Kidney glomerular epithelial cell (primary cell): ENCODE results near the gene FOCAD.
"Not testable (repeated sequence)": the region's sequence is repeated elsewhere in the genome, so short reads cannot be mapped to it uniquely, and the experiment has no call there.

Experiments used
- DNase-seq: peaks from one replicate; lab custom pipeline; 2025; lab: John Stamatoyannopoulos, UW

The FOCAD gene

DNA sequence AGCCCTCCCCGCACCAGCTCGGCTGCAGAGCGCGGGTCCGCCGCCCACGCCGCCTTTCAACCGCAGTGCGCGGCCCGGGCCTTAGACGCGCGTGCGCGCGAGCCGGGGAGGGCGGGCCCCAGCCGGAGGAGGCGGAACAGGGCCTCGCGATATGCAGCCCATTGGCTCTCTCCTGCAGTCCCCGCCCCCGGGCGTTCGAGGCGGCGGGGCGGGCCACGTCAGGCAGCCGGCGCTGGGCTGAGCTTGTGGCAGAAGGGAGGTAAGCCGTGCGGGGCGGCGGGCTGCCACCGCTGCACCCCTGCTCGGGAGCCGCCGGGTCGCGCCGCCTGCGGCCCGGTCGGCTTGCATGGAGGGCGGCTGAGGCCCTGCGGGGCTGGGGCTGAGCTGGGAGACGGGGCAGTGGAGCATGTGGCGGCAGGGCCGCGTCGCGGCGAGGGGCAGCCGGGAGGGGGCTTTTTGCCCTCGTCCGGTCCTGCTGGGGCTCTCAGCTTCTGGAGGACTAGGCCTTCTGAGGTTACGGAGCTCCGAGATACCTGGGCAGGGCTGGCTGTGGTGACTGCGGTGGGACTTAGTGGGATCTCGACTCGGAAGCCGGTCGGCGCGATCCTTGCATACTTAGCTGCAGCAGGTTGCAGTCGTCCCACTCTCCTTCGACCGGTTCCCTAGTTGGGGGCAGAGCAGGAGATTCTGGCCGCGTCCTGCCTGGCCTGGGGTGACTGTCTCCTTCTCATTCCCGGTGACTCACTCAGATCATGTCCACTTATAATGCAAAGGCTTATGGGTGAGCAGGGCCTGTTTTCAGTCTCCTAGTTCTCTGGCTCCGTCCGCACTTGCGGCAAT, at the start of gene FOCAD:
TSS of gene FOCAD (plus strand) at position 225 of the 840 bp plus-strand sequence. CDS start 31,095 bp downstream, outside the sequence.
- DNase-seq = peak; percentile 89

- DNase-seq = no peak
Measured at GRCh38 chr9:20634895-20635294, 49.2 kb upstream of the FOCAD start.

DNA sequence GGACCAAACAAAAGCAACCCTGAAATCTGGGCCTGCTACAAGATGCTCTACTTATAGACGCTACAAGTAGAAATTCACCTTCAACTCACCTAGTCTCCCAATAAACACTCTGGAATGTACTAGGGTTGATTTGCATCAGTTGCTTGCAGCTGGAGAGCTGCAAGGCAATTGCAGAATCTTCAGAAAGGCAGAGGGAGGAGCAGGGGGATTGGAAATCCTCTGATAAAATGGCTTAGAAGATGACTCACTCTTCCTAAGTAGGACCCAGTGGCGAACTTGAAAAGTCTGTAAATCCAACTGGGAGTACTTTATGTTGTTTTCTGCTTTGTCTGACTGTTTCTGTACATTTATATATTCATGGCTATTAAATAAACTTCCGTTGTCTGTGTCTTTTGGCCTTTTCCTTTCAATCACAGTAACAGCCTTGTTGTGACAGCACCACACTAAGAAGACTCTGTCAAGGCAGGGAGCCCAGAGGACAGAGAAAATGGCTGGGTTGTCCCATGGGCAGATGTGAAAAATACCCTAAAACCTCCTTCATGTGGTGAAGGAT, 47.1 kb upstream of the FOCAD start:
- no peak for DNase-seq

DNA sequence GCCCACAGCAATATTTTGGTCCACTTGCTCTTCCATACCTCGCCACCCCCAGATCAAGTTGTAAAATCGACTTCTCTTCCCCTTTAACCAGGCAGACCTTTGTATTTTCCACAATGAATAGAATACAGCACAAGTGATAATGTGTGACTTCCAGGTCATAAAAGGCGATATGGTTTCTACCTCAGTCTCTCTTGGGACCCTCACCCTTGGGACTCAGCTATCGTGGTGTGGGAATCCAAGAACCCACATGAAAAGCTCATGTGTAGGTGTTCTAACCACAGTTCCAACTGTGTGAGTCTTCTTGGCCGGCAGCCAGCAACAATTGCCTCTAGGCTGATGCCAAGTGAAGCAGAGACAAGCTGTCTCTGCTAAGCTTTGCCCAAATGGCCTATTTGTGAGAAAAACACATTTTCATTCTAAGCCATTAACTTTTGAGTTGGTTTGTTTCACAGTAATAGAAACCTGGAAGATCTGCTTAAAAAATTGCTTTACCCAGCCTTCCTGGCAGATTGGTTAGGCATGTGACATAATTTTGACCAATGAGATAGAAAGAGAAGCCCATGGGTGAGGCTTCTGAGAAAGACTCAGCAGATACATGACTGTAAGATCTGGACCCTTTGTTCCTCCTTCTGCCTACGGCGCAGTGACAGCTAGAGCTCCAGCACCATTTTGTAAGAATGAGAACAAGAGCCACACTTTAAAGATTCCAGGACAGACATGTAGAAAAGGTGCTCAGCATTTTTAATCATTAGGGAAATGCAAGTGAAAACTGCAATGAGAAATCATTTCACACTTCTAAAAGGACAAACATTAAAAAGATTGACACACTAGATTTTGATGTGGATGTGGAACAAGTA, 43.5 kb upstream of the FOCAD start:
- DNase-seq = peak; percentile 78

DNA sequence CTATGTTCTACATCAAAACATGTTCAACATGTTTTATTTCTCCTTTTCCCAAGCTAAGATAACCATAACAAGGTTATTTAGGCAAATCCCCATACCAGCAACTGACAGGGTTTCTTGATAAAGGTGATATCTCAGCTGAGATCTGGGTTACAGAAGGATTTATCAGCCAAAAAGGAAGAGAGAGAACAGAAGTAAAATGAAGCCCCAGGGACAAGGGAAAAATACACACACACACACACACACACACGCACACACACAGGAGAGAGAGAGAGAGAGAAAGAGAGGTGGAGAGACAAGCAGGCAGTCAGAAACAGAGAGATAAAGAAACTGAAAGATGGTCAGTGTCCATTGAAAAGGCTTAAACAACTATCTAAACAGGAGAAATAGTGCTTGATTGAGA, 42.0 kb upstream of the FOCAD start:
- no peak for DNase-seq

- DNase-seq = no peak
Measured at GRCh38 chr9:20643660-20644059, 40.4 kb upstream of the FOCAD start.

- no peak for DNase-seq
Measured at GRCh38 chr9:20646656-20647055, 37.4 kb upstream of the FOCAD start.

GRCh38 chr9:20649381-20649780, 34.7 kb upstream of the FOCAD start:
- DNase-seq = peak; percentile 8

DNA sequence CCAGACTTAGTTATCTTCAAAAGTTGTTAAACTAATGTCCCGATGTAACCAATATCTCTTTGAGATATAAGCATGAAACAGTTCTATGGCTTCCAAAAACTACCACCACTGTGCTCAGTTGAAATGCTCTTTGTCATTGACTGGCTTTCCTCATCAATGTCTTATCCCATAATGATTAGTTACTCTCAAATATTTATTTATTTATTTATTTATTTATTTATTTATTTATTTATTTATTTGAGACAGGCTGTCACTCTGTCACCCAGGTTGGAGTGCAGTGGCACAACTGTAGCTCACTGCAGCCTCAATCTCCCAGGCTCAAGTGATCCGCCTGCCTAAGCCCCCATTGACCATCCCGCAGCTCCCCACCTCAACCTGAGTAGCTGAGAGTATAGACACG, 33.7 kb upstream of the FOCAD start:
- no peak for DNase-seq

DNA sequence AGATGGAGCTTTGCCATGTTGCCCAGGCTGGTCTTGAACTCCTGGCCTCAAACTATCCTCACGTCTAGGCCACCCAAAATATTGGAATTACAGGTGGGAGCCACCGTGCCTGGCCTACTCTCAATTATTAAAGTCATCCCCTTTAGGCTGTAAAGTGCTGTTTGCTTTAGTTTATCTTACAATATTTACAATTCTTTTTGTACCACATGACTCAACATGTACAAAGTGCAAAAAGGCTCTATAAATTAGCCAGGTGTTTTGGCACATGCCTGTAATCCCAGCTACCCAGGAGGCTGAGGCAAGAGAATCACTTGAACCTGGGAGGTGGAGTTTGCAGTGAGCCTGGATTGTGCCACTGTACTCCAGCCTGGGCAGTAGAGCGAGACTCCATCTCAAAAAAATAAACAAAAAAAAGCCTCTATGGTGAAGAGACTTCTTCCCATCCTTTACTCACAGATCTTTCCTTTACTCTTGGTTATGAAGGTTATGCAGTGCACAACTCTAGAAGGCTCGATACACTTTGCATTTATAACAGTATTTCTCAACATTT, 33.2 kb upstream of the FOCAD start:
- no peak for DNase-seq

DNA sequence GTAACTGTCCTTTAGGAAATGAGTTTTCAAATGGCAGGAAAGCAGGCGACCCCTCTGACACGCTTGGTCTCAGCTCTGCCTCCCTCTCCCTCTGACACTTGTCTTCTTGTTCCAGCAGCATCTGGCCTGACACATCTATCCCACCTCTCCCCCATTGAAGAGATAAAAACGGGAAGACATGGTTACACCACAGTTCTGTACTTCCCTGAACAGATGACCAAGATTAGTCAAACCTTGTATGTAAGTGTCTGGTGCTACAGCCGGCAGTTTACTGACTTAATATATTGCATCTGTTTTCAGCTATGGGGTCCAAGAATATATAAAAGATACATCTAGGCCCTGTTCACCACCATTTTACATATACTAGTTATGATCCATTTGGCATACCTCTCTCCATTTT, 32.1 kb upstream of the FOCAD start:
- no peak for DNase-seq

DNA sequence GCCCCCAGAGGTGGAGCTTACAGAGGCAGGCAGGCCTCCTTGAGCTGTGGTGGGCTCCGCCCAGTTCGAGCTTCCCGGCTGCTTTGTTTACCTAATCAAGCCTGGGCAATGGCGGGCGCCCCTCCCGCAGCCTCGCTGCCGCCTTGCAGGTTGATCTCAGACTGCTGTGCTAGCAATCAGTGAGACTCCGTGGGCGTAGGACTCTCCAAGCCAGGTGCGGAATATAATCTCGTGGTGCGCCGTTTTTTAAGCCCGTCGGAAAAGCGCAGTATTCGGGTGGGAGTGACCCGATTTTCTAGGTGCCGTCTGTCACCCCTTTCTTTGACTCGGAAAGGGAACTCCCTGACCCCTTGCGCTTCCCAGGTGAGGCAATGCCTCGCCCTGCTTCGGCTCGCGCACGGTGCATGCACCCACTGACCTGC, 25.8 kb upstream of the FOCAD start:
- not testable (repeated sequence) for DNase-seq

DNA sequence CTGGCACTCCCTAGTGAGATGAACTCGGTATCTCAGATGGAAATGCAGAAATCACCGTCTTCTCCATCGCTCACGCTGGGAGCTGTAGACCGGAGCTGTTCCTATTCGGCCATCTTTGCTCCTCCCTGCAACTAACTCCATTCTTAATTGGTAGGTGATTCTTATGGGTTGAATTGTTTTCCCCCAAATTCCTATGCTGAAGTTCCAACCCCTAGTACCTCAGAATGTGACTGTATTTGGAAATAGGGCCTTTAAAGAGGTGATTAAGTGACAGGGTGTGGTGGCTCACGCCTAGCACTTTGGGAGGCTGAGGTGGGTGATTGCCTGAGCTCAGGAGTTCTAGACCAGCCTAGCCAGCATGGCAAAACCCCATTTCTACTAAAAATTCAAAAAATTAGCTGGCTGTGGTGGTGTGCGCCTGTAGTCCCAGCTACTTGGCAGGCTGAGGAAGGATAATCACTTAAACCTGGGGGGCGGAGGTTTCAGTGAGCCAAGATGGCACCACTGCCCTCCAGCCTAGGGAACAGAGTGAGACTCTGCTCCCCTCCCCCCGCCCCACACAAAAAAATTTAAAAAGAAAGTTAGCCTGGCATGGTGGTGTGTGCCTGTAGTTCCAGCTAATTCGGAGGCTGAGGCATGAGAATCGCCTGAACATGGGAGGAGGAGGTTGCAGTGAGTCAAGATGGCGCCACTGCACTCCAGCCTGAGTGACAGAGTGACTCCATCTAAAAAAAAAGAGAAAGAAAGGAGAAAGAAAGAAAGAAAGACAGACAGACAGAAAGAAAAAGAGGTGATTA, 25.2 kb upstream of the FOCAD start:
- DNase-seq = no peak

DNA sequence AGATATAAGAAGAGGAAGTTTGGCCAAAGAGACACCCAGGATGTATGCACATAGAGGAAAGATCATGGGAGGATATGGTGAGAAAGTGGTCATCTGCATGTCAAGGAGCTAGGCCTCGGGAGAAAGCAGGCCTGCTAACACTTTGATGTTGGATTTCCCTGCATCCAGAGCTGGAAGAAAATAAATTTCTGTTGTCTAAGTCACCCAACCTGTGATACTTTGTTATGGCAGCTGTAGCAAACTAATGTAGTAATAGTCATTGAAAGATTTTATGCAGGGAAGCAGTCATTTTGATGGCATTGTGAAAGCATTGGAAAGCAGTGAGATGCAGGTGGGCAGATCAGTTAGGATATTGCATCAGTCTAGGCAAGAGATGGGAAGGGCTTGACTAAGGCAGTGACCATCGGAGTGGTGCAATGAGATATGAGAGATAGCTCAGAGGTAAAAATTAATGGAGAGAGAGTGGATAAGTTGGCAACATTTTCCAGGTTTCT, 24.5 kb upstream of the FOCAD start:
- no peak for DNase-seq

DNA sequence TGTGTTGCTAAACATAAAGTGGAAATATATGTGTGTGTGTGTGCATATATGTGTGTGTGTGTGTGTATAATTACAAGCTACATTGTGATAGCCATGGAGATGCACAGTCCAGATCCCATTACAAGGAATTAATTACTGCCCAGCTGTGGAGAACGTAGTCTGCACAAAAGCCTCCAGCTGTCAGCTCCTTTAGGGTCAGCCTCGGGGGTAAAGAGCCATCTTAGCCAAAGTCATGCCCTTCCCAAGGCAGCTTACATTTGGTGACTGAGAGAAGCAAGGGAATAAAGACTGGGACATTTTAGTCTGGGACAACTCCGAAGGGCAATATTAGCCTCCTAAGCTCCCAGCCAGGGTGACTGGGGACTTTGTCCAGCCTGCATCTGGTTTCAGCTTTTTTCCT, 21.9 kb upstream of the FOCAD start:
- no peak for DNase-seq

DNA sequence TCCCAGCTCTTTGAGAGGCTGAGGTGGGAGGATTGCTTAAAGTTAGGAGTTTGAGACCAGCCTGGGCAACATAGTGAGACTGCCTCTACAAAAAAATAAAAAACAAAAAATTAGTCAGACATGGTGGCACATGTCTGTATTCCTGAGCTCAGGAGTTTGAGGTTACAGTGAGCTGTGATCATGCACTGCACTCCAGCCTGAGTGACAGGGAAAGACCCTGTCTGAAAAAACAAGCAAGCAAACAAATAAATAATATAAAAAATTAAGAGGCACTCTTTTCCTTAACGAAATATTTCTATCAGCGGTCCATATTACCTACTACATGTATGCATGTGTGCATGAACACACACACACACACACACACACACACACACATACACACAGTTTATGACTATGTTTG, 20.9 kb upstream of the FOCAD start:
- DNase-seq = no peak

DNA sequence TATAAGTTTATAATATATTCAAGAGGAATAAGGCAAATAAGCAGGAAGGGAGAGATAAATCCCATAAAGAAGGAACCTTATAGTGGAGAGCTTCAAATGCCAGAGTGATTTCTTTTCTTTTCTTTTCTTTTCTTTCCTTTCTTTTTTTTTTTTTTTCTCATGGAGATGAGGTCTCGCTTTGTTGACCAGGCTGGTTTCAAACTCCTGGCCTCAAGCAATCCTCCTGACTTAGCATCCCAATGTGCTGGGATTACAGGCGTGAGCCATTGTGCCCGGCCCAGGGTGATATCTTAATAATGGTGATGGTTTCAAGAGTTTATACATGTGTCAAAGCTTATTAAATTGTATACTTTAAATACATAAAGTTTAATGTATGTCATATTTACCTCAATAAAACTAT, 19.6 kb upstream of the FOCAD start:
- DNase-seq = no peak

GRCh38 chr9:20670395-20670794, 13.7 kb upstream of the FOCAD start:
- no peak for DNase-seq

GRCh38 chr9:20671635-20672034, 12.4 kb upstream of the FOCAD start:
- no peak for DNase-seq

- DNase-seq = not testable (repeated sequence)
Measured at GRCh38 chr9:20673537-20673936, 10.5 kb upstream of the FOCAD start.

GRCh38 chr9:20681467-20681866, 2.6 kb upstream of the FOCAD start:
- DNase-seq = no peak
